ENCODE data around the gene MAMLD1.

DNA sequence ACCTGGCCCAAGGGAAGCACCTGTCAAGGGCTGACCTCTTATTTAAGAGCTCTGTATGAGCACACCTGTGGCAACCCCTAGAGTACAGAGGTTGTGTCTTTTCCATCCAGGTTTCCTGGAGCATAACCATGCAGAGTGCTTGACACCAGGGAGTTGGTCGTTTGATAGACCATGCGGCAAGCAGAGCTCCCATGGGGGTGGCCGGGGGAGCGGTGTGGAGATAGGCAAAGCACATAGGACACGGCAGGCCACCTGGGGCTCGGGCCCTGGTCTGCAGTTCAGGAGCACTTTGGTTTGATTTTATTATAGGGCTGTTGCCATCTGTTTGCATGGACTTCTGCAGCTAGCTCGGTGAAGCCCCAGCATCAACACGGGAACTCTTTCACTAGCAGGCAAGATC lies 110.3 kb downstream of the MAMLD1 start:
- TF ChIP-seq, protein P1, sequence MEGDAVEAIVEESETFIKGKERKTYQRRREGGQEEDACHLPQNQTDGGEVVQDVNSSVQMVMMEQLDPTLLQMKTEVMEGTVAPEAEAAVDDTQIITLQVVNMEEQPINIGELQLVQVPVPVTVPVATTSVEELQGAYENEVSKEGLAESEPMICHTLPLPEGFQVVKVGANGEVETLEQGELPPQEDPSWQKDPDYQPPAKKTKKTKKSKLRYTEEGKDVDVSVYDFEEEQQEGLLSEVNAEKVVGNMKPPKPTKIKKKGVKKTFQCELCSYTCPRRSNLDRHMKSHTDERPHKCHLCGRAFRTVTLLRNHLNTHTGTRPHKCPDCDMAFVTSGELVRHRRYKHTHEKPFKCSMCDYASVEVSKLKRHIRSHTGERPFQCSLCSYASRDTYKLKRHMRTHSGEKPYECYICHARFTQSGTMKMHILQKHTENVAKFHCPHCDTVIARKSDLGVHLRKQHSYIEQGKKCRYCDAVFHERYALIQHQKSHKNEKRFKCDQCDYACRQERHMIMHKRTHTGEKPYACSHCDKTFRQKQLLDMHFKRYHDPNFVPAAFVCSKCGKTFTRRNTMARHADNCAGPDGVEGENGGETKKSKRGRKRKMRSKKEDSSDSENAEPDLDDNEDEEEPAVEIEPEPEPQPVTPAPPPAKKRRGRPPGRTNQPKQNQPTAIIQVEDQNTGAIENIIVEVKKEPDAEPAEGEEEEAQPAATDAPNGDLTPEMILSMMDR (IDR thresholded peaks at IDR 0.05) = no peak
- TF ChIP-seq EP300 (IDR thresholded peaks at IDR 0.05) = no peak

Data from gastroesophageal sphincter (tissue), 3 donors.